ENCODE measurements around the gene SERPINA1. TPM values are rescaled to one million over a fixed set of nuclear protein-coding genes. Genes with fewer than 3 reads are reported as not detected.

The SERPINA1 gene
- total RNA-seq, 1 donor from 2014 or later: 6.0 TPM

DNA sequence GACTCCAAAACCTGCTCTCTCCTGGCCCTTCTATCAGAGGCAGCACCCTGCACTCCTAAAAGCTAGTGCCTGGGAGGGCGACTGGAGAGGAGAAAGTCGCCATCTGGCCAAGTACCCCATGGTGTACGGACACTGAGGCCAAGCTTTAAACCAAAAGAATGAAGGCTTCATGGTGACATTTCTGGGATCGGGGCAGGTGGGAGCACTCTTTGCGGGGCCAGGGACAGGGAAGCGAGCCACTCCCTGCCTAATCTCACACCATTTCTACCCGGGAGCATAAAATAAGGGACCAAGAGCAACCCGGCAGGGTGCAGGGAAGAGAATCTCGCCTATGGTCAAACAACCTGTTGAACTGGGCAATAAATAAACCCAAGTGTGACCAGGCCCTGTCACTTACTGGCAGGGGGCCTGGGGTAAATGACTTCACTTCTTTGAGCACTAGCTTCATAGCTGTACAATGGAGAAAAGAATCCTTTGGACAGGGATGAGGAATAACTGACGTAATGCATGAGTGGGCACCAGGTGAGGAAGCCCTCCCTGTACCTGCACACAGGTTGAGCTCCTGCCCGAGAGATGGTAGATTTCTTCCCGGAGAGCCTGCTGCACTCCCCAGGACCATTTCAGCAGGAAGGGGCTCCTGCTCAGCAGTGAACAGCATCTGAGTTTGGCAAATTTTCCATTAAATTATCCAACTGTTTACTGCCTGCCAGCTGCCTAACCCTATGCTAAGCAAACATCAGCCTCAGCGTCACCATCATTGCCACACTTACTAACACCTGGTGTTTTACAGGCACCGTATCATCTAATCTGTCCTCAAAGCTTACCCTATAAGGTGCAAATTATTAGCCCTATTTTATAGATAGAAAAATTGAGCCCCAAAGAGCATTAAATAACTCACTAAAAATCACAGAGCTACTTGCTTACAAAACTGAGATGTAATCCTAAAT, 2.0 kb downstream of the SERPINA1 start:
- DNase-seq (ENCODE audit: low spot score): no peak
- intact Hi-C loops (cut with DNase I): no loop called here

DNA sequence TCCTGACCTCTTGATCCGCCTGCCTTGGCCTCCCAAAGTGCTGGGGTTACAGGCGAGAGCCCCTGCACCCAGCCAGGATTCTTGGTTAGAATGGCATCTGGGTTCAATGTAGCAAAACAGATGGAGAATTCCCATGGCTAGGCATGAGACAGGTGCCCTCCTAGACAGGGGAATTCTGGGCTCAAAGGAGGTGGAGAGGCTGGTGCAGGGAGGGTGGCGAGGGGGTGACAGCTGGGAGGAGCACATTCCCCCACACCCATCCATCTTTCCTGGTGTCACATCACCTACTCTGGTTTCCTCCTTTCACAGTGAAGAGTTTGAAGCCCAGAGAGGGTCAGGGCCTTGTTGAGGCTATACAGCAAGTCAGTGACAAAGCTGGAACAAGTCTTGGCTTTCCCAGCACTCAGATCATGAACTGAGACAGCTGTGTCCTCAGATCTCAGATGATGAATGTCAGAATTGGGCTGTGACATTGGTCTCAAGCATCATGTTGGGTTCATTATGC, 2.8 kb downstream of the SERPINA1 start:
- intact Hi-C loops (cut with DNase I): no loop called here
- DNase-seq (ENCODE audit: low spot score): no peak

GRCh38 chr14:94384342-94384741, 4.1 kb downstream of the SERPINA1 start:
- intact Hi-C loops (cut with DNase I): no loop called here
- no peak for DNase-seq (ENCODE audit: low spot score)

GRCh38 chr14:94383777-94384176, 4.6 kb downstream of the SERPINA1 start:
- no peak for DNase-seq (ENCODE audit: low spot score)
- intact Hi-C loops (cut with DNase I): no loop called here

GRCh38 chr14:94382716-94383596, 5.4 kb downstream of the SERPINA1 start:
- DNase-seq (ENCODE audit: low spot score): no peak
- intact Hi-C loops (cut with DNase I): no loop called here

GRCh38 chr14:94382099-94382715, 6.2 kb downstream of the SERPINA1 start:
- no peak for DNase-seq (ENCODE audit: low spot score)
- intact Hi-C loops (cut with DNase I): no loop called here

- intact Hi-C loops (cut with DNase I): no loop called here
- no peak for DNase-seq (ENCODE audit: low spot score)
Observed at GRCh38 chr14:94381149-94382030, 7.0 kb downstream of the SERPINA1 start.

DNA sequence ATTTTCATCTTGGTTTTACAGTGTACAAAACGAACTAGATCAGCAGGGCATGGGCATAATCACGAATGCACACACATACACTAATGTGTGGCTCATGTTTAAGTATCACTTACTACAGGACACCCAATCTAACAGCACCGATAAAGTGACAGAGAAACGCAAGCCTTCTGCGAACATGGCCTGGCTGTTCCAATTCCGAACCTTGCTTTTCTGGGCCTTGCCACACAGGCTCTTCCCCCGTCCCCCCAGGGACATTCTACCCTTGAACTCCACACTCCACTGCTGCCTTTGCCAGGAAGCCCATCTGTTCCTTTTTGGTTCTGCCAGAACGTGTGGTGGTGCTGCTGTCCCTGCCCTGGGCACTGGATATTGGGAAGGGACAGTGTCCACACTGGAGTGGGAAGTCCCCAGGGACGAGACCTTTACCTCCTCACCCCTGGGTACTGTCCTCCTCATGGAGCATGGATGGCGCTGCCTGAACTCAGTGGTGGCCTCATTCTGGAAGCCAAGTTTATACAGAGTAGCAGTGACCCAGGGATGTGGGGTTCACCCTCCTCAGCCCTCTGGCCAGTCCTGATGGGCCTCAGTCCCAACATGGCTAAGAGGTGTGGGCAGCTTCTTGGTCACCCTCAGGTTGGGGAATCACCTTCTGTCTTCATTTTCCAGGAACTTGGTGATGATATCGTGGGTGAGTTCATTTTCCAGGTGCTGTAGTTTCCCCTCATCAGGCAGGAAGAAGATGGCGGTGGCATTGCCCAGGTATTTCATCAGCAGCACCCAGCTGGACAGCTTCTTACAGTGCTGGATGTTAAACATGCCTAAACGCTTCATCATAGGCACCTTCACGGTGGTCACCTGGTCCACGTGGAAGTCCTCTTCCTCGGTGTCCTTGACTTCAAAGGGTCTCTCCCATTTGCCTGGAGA, 7.9 kb downstream of the SERPINA1 start:
- intact Hi-C loops (cut with DNase I): no loop called here
- DNase-seq (ENCODE audit: low spot score): no peak

DNA sequence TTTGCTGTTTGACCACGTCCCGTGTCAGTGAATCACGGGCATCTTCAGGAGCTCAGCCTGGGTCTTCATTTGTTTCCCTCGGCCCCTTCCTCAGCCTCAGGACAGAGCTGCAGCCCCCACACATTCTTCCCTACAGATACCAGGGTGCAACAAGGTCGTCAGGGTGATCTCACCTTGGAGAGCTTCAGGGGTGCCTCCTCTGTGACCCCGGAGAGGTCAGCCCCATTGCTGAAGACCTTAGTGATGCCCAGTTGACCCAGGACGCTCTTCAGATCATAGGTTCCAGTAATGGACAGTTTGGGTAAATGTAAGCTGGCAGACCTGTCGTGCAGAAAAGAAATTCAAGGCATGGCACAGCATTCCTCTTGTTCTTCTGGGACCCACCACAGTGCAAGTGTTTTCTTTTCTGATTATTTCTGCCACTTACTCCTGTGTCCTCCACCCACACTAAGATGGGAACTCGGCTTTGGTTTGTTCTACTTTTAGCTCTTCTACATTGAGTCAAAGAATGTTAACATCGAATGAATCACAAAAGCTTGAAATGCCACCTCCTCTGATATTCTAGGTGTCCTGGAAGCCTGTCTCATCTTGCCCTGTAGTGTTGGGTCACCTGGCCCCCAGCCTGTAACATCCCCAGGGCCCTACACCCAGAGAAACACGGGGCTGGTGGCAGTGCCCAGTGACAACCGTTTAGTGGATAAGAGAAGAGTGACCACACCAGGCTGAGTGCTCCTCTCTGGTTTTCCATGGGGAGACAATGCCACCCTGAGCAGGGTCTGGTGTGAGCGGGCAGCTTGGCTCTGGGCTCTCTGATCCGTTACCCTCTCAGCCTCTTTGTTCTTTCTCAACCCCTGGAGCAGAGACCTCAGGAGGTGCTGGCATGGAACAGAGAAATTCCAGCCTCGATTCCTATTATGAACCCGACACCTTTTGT, 8.8 kb downstream of the SERPINA1 start:
- intact Hi-C loops (cut with DNase I): no loop called here
- no peak for DNase-seq (ENCODE audit: low spot score)

DNA sequence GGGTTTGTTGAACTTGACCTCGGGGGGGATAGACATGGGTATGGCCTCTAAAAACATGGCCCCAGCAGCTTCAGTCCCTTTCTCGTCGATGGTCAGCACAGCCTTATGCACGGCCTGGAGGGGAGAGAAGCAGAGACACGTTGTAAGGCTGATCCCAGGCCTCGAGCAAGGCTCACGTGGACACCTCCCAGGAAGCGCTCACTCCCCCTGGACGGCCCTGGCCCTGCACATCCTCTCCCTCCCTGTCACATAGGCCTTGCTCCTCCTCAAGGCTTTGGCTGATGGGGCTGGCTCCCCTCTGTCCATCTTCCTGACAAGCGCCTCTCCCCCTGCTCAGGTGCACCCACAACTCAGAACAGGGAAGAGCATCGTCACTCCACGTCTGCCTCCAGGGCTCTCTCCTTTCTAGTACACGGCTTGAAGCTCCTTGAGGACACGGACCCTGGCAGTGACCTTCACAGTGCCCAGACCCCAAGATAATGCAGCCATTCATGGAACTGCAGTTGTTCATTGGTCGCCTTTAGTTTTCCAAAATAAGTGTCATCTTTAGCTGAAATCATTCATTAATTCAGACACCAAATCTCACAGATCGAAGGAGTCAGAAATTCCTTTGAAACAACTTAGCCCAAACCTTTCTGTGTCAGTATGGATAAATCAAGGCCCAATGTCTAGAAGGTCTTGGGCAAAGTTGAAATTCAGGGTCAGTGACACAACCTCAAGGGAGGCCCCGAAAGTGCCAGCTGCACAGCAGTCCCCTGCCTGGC, 9.7 kb downstream of the SERPINA1 start:
- no peak for DNase-seq (ENCODE audit: low spot score)
- intact Hi-C loops (cut with DNase I): no loop called here

GRCh38 chr14:94377866-94378470, 10.4 kb downstream of the SERPINA1 start:
- intact Hi-C loops (cut with DNase I): no loop called here
- DNase-seq (ENCODE audit: low spot score): no peak

DNA sequence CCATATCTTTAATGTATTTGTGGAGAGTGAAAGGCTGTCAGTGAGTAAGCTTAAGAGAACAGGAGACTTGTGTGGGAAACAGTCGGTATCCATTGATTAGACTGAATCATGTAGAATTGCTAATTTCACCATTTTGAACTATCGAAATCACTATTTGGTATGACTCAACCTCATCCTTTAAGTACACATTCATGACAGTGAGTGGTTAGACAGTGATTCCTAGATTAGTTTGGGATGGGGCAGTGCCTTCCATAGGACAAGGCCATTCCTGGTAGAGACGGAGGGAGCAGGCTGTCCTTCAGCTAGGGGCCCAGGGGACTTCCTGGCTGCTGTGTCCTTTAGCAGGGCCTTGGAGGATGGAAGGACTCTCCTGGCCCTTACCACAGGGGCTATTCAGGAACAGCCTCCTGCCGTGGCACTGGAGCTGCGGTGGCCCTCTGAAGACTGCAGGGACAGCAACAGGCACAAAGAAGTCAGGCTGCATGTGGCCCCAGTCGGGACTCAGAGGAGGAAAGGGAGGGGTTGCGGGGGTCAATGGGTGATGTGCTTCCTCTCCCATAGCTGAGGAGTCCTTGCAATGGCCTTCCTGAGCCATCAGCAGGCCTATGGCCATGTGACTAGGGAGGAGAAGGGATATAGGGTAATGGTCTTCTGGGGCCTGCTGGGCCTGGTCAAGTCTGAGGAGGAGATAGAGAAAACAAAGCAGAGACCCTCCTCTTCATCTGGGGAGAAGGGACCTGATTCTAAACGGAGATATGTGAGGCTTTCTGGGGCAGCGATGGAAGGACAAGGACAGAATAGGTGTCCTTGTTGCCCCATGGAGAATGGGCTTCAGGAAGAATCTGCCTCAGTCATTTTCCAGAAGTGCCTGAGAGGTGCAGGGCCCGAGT, 11.2 kb downstream of the SERPINA1 start:
- intact Hi-C loops (cut with DNase I): no loop called here
- no peak for DNase-seq (ENCODE audit: low spot score)

DNA sequence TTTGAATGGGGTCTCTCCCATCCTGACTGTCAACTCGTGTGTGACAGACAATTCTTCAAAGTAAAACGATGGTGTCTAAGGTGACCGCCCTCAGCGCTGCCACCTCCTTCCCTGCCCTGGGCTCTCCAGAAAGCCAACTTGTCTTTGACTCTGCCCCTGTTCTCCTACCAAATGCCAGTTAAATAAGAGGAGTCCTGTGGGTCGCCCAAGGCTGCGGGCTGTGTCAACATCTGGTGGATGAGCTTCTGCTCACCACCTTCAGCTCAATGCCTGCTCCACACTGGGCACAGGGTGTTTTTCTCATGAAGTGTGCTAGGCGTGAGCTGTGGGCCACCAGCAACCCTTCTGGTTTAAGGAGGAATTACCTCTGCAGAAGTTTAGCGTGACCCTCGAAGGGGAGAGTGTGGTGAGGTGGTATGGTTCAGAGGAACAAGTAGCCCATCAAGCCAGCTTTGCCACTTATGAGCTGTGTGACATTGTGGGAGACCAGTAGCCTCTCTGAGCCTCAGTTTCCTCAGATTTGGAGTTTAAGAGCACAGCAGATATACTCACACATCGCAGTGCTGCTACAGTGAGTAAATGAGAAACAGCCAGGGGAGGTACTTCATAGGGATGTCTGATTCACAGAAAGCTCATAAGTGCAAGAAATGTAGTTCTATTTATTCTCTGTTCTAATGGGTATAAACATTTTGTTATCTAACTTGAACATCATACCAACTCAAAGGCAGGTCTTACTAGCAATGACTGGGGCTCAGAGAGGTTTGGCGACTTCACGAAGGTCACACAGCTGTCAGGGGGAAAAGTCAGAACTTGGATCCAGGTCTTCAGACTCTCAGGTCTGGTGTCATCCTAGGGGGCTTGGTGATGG, 12.1 kb downstream of the SERPINA1 start:
- intact Hi-C loops (cut with DNase I): no loop called here
- no peak for DNase-seq (ENCODE audit: low spot score)

DNA sequence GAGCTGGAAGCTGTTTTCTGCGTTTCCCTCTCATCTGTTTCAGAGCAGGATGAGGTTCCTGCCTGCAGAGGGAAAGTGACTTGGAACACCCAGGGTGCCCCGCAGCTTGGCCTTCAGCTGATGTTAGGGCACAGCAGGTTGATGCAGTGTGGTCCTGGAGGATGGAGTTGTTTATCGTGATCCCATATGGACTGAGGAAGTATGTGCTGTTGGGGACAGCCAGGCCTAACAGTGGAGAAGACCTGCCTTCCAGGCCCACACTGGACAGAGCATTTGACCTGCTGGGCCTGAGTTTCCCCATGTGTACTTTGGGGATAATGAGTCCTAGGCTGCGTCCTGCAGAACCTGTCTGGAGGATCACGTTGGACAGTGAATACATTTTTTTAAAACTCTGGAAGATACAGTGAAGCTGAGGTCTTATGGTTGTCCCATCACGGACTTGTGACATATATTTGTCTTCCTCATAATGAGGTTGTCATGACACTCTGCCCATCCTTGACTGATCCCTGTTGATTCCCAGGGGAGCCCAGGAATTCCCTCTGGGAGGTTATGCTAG, 12.8 kb downstream of the SERPINA1 start:
- intact Hi-C loops (cut with DNase I): no loop called here
- no peak for DNase-seq (ENCODE audit: low spot score)
